Endothelial cell of umbilical vein (primary cell): ENCODE data around the gene PTGDS.

ENCODE experiments used
- EZH2 ChIP-seq: IDR thresholded peaks from 2 replicates; pipeline ENCODE4 v1.6.1; 2012; ENCODE audit warnings: borderline replicate concordance, low read depth, mild to moderate bottlenecking, moderate library complexity, low read length, inconsistent platforms; ENCODE audit not compliant: severe bottlenecking
- FOS ChIP-seq: IDR thresholded peaks from 2 replicates; pipeline ENCODE4 v1.6.1; 2011; ENCODE audit warnings: mild to moderate bottlenecking, low read length, moderate library complexity, borderline replicate concordance; ENCODE audit not compliant: insufficient read depth
- GATA2 ChIP-seq: IDR thresholded peaks from 2 replicates; pipeline ENCODE4 v1.7.0; 2011; ENCODE audit warnings: low read depth, mild to moderate bottlenecking, moderate library complexity, mixed read lengths, low read length; ENCODE audit not compliant: insufficient read length, insufficient read depth
- JUN ChIP-seq: IDR thresholded peaks from 2 replicates; pipeline ENCODE4 v1.6.1; 2011; ENCODE audit warnings: borderline replicate concordance, low read depth; ENCODE audit not compliant: insufficient read length, insufficient read depth
- MYC ChIP-seq: IDR thresholded peaks from one replicate; pipeline ENCODE4 v1.6.1; 2011; ENCODE audit warnings: mild to moderate bottlenecking, low read depth, low read length
- POLR2A ChIP-seq: IDR thresholded peaks from 2 replicates; pipeline ENCODE4 v1.6.1; 2012; ENCODE audit warnings: low read depth, mild to moderate bottlenecking, control low read depth, low read length
- POLR2AphosphoS5 ChIP-seq: IDR thresholded peaks from 2 replicates; pipeline ENCODE4 v1.6.1; 2012; ENCODE audit warnings: low read depth, mild to moderate bottlenecking, control low read depth, low read length, moderate library complexity; ENCODE audit not compliant: insufficient read depth
- TF ChIP-seq, protein P1 (sequence below), 2 donors: IDR thresholded peaks; 1 replicate in 1 of 2; 2 replicates in 1 of 2; pipeline ENCODE4 v1.5.1; 2011; ENCODE audit warnings: low read length in 2 of 2, mild to moderate bottlenecking in 2 of 2, moderate library complexity in 2 of 2, control low read depth in 1 of 2, inconsistent platforms in 1 of 2, low read depth in 1 of 2; ENCODE audit not compliant: insufficient read depth in 1 of 2; ENCODE audit errors: extremely low read depth in 1 of 2
- TF ChIP-seq, protein P2 (sequence below): IDR thresholded peaks from 2 replicates; pipeline ENCODE4 v1.6.1; 2011; ENCODE audit not compliant: insufficient read depth, insufficient read length

DNA sequence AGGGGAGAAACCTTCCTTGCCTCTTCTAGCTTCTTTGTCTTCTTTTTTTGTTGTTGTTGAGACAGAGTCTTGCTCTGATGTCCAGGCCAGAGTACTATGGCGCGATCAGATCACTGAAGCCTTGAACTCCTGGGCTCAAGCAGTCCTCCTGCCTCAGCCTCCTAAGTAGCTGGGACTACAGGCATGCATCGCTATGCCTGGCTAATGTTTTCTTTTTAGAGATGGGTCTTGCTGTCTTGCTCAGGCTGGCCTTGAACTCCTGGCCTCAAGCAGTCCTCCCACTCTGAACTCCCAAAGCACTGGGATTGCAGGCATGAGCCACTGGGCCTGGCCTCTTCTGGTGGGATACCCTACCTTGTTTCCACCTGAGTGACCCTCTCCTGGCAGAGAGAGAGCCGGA, 11.6 kb downstream of the PTGDS start:
- TF ChIP-seq POLR2A: no peak
- TF ChIP-seq, protein P1, sequence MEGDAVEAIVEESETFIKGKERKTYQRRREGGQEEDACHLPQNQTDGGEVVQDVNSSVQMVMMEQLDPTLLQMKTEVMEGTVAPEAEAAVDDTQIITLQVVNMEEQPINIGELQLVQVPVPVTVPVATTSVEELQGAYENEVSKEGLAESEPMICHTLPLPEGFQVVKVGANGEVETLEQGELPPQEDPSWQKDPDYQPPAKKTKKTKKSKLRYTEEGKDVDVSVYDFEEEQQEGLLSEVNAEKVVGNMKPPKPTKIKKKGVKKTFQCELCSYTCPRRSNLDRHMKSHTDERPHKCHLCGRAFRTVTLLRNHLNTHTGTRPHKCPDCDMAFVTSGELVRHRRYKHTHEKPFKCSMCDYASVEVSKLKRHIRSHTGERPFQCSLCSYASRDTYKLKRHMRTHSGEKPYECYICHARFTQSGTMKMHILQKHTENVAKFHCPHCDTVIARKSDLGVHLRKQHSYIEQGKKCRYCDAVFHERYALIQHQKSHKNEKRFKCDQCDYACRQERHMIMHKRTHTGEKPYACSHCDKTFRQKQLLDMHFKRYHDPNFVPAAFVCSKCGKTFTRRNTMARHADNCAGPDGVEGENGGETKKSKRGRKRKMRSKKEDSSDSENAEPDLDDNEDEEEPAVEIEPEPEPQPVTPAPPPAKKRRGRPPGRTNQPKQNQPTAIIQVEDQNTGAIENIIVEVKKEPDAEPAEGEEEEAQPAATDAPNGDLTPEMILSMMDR (IDR thresholded peaks at IDR 0.05; ENCODE audit: extremely low read depth in 1 of 2, insufficient read depth in 1 of 2, low read depth in 1 of 2, low read length in 2 of 2): no peak
- TF ChIP-seq EZH2: no peak
- TF ChIP-seq POLR2AphosphoS5: no peak
- TF ChIP-seq, protein P2, sequence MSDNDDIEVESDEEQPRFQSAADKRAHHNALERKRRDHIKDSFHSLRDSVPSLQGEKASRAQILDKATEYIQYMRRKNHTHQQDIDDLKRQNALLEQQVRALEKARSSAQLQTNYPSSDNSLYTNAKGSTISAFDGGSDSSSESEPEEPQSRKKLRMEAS: no peak
- TF ChIP-seq JUN: no peak
- no peak for TF ChIP-seq GATA2
- no peak for TF ChIP-seq FOS
- TF ChIP-seq MYC: no peak
